ENCODE results near the gene MCF2L2. TPM values are rescaled to one million over a fixed set of nuclear protein-coding genes. Genes with fewer than 3 reads are reported as not detected.

MCF2L2 gene
- total RNA-seq, 1 donor from 2014 or later = 18.1 TPM

GRCh38 chr3:183269345-183269744, 159.1 kb downstream of the MCF2L2 start:
- H3K36me3 Mint-ChIP-seq (ENCODE audit: unreplicated experiment) = no peaks in the 10 kb centered on the region
- no peak for TF ChIP-seq CTCF (IDR thresholded peaks at IDR 0.05; ENCODE audit: partially characterized antibody, unreplicated experiment)
- H3K27me3 Mint-ChIP-seq (ENCODE audit: unreplicated experiment) = no peaks in the 10 kb centered on the region
- no peak for DNase-seq
- peaks cover 4% of the 10 kb centered on the region for H3K4me1 Mint-ChIP-seq (ENCODE audit: low read depth, unreplicated experiment)
- H3K27ac Mint-ChIP-seq (ENCODE audit: unreplicated experiment) = no peak overlapping the region
- no peaks in the 10 kb centered on the region for H3K9me3 Mint-ChIP-seq (ENCODE audit: unreplicated experiment)
- H3K4me3 Mint-ChIP-seq (ENCODE audit: unreplicated experiment) = no peak overlapping the region

GRCh38 chr3:183268366-183268765, 160.1 kb downstream of the MCF2L2 start:
- DNase-seq = no peak
- TF ChIP-seq CTCF (IDR thresholded peaks at IDR 0.05; ENCODE audit: partially characterized antibody, unreplicated experiment) = no peak
- Mint-ChIP-seq H3K27ac (ENCODE audit: unreplicated experiment) (no peak overlapping the region), H3K4me1 (ENCODE audit: low read depth, unreplicated experiment) (peaks cover 4% of the 10 kb centered on the region), H3K27me3 (ENCODE audit: unreplicated experiment) (no peaks in the 10 kb centered on the region), H3K9me3 (ENCODE audit: unreplicated experiment) (no peaks in the 10 kb centered on the region), H3K36me3 (ENCODE audit: unreplicated experiment) (no peaks in the 10 kb centered on the region), H3K4me3 (ENCODE audit: unreplicated experiment) (no peak overlapping the region)

GRCh38 chr3:183267140-183267539, 161.3 kb downstream of the MCF2L2 start:
- Mint-ChIP-seq H3K27me3 (ENCODE audit: unreplicated experiment) (no peaks in the 10 kb centered on the region), H3K4me3 (ENCODE audit: unreplicated experiment) (no peak overlapping the region), H3K36me3 (ENCODE audit: unreplicated experiment) (no peaks in the 10 kb centered on the region), H3K9me3 (ENCODE audit: unreplicated experiment) (no peaks in the 10 kb centered on the region), H3K4me1 (ENCODE audit: low read depth, unreplicated experiment) (peaks cover 4% of the 10 kb centered on the region), H3K27ac (ENCODE audit: unreplicated experiment) (no peak overlapping the region)
- no peak for DNase-seq
- no peak for TF ChIP-seq CTCF (IDR thresholded peaks at IDR 0.05; ENCODE audit: partially characterized antibody, unreplicated experiment)

- no peak for DNase-seq
- no peak overlapping the region for H3K4me3 Mint-ChIP-seq (ENCODE audit: unreplicated experiment)
- no peak overlapping the region for H3K27ac Mint-ChIP-seq (ENCODE audit: unreplicated experiment)
- H3K4me1 Mint-ChIP-seq (ENCODE audit: low read depth, unreplicated experiment) = peaks cover 4% of the 10 kb centered on the region
- H3K27me3 Mint-ChIP-seq (ENCODE audit: unreplicated experiment) = no peaks in the 10 kb centered on the region
- no peak for TF ChIP-seq CTCF (IDR thresholded peaks at IDR 0.05; ENCODE audit: partially characterized antibody, unreplicated experiment)
- H3K9me3 Mint-ChIP-seq (ENCODE audit: unreplicated experiment) = no peaks in the 10 kb centered on the region
- H3K36me3 Mint-ChIP-seq (ENCODE audit: unreplicated experiment) = no peaks in the 10 kb centered on the region
Observed at GRCh38 chr3:183266454-183266853, 162.0 kb downstream of the MCF2L2 start.

GRCh38 chr3:183265834-183266417, 162.5 kb downstream of the MCF2L2 start:
- no peaks in the 10 kb centered on the region for H3K27me3 Mint-ChIP-seq (ENCODE audit: unreplicated experiment)
- H3K36me3 Mint-ChIP-seq (ENCODE audit: unreplicated experiment) = no peaks in the 10 kb centered on the region
- no peak for DNase-seq
- H3K9me3 Mint-ChIP-seq (ENCODE audit: unreplicated experiment) = no peaks in the 10 kb centered on the region
- no peak overlapping the region for H3K4me3 Mint-ChIP-seq (ENCODE audit: unreplicated experiment)
- TF ChIP-seq CTCF (IDR thresholded peaks at IDR 0.05; ENCODE audit: partially characterized antibody, unreplicated experiment) = no peak
- H3K4me1 Mint-ChIP-seq (ENCODE audit: low read depth, unreplicated experiment) = peaks cover 4% of the 10 kb centered on the region
- no peak overlapping the region for H3K27ac Mint-ChIP-seq (ENCODE audit: unreplicated experiment)
